GM19240 (cell line): ENCODE measurements around the gene RAB40B.

Source experiments
- DNase-seq: peaks from one replicate; pipeline ENCODE4 v3.0.0; 2011; ENCODE audit warnings: low spot score; ENCODE audit not compliant: insufficient read length

Gene RAB40B

DNA sequence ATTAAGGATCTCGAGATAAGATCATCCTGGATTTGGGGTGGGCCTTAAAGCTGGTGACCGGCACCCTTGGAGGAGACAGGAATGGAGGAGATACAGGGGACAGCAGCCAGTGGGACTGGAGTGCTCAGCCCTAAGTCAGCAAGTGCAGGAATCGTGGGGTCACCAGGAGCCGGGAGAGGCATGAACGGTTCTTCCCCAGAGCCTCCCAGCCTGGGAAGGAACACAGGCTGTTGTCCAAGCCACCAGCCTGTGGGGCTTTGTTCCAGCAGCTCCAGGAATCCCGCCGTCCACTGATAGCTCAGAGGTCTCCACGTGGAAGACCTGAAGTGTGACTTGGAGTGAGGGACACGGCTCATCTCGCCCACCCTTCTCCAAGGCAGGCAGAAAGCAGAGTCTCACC lies 47.8 kb downstream of the RAB40B start:
- no peak for DNase-seq

DNA sequence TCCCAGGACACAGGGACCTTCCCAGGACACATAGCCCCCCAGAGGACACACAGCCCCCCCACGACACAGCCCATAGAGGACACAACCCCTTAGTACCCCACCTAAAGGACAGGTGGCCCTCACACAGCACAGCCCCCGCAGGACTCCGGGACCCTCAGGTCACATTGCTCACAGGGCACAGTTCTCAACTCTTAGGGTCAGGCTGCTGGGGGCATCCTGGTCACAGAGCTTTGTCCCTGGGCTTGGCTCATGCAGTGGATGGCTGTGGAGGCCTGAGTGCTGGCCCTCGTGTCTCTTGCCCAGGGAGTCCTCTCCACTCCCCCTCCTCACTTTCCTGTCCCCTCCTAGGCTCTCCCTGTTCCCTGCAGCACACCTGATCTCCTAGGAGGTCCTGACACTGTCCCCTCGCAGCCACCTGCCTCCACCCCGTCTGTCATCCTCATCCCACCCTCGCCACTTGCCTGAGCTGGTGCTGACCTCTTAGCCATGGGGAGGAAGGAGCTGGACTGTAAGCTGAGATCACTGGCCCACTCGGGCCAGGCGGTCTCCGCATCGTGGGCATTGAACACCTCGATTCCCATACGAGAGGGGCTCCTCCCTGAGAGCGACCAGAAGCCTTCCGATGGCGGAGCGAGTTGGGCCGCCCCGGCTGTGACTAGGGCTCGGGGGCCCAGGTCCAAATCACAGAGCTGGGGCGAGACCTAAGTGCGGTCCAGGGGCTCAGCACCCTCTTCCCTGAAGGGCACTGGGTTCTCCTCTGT lies 48.8 kb downstream of the RAB40B start:
- no peak for DNase-seq

DNA sequence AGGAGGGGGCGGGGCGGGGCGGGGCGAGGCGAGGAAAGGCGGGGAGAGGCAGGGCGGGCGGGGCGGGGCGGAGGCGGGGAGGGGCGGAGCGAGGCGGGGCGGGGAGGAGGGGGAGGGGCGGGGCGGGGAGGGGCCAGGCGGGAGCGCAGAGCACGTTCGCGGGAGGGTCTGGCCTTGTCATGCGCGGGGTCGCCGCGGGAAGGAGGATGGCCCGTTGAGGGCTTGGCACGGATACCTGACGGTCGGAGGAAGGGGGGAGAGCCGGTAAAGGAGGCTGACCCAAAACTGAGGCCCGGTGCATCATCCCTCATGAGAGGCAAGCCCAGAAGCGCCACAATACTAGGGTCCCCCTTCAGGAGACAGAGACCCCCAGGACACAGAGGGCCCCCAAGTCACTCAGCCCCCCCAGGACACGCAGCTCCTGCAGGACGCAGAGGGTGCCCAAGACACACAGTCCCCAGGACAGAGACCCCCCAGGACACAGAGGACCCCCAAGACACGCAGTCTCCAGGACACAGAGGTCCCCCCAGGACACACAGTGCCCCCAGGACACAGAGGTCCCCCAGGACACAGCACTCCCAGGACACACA lies 49.7 kb downstream of the RAB40B start:
- DNase-seq: peak; percentile 30

DNA sequence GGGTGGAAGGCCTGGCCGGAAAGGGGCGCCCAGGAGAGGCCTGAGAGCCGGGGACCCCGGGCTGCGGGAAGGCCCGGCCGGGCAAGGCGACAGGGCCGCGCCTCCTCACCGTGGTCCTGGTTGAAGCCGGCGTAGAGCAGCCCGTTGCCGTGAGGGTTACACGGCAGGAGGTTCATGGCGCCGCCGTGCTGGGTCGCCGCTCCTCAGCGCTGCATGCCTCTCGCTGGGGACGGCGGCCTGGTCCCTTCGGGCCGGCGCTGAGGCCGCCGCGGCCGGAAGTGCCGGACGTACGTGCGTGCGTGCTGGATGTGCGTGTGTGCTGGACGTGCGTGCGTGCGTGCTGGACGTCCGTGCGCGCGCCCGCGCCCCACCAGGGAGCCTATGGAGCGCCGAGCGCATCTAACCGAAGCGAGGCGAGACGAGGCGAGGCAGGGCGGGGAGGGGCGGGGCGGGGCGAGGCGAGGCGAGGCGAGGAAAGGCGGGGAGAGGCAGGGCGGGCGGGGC lies 50.3 kb downstream of the RAB40B start, which contains the start of gene WDR45B:
TSS of gene WDR45B (minus strand) at position 280 of the 504 bp plus-strand sequence. CDS start at position 176, 104 bp downstream.
- DNase-seq: peak; percentile 97

DNA sequence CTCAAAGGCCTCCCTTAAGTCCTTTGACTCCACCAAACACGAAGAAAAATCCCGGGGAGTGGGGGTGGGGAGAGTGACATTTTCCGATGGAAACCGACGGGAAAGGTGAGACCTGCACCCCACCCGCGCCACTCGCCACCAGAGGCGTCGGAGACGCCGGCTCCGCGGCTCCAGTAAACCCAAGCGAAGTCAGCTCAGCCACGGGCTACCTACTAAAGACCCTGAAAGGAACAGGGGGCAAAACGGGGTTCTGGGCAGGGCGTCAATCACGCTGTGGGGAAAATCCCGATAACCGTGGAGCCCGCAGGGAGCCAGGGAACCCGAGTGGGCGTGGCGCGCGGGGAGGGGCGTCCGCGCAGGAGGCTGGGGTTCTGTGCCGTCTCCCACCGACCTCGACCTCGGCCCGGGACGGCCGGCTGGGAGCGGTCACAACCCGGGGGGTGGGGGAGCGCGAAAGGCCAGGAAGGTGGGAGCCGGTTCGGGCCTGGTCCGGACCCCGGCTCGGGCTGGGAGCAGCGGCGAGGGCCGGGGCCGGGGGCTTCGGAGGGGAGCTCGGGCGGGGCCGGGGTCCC lies 50.8 kb downstream of the RAB40B start:
- peak; percentile 23 for DNase-seq

DNA sequence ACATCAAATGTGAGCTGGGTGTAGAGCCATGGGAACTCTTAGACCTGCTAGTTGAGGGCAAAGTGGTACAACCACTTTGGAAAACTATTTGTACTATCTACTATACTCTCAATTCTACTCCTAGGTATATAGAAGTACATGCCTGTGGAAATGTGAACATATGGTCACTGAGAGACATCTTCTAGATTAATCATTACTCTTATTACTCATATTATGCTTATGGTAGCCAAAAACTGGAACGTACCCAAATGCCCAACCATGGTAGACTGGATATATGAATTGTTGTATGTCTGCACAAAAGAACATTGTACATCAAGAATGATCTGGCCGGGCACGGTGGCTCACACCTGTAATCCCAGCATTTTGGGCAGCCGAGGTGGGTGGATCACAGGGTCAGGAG lies 53.0 kb downstream of the RAB40B start:
- DNase-seq: no peak

DNA sequence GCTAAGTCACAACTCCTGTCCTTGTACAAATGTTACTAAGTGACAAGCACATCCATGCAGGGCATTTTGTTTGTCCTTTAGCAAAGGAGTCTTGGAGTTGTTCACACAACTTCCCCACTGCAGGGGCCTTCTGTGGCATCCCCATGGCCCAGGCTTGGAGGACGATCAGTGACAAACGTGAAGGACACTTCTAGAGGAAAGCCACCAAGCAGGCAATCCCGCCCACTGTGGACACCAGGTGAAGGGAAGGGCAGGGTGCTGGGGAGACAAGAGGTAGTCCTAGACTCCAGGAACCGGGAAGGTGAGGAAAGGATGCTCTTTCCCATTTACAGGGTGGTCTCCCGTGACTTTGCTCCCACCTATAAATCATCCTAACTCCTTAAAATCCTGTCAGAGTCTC lies 54.4 kb downstream of the RAB40B start:
- no peak for DNase-seq

DNA sequence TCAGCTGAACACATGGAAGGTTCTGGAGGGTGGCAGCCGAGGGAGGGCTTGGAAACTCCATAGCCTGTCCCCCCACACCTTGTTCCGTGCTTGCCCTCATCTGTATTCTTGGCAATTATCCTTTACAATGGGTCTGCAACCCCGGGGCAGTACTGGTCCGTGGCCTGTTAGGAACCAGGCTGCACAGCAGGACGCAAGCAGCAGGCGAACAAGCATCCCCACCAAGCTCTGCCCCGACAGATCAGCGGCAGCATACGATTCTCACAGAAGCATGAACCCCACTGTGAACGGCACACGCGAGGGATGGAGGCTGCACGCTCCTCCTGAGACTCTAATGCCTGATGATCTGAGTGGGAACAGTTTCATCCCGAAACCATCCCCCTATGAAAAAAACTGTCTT lies 56.5 kb downstream of the RAB40B start:
- no peak for DNase-seq

DNA sequence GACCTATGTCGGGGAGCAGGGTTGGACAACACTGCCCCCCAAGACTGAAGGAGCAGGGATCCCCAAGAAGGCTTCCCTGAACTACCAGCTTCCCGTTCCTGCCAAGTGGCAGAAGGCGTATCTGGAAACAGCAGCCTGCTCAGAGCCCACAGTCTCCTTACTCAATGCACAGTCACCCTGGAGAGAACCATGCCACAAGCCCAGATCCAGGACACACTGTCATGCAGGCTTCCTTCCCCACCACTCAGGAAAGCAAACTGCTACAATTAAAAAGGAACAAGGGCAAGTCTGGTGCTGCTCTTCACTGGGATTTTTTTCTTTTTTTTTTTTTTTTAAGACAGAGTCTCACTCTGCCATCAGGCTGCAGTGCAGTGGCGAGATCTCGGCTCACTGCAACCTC lies 58.5 kb downstream of the RAB40B start:
- DNase-seq: no peak

DNA sequence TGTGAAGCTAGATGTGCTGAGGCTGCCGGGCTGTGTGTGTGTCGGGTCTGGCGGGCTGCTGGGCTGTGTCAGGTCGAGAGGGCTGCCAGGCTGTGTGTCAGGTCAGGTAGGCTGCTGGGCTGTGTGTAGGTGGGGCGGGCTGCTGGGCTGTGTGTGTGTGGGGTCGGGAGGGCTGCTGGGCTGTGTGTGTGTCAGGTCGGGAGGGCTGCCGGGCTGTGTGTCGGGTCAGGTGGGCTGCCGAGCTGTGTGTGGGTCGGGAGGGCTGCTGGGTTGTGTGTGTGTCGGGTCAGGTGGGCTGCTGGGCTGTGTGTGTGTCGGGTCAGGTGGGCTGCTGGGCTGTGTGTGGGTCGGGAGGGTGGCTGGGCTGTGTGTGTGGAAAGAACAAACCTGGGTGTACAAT lies 58.9 kb downstream of the RAB40B start:
- no peak for DNase-seq

DNA sequence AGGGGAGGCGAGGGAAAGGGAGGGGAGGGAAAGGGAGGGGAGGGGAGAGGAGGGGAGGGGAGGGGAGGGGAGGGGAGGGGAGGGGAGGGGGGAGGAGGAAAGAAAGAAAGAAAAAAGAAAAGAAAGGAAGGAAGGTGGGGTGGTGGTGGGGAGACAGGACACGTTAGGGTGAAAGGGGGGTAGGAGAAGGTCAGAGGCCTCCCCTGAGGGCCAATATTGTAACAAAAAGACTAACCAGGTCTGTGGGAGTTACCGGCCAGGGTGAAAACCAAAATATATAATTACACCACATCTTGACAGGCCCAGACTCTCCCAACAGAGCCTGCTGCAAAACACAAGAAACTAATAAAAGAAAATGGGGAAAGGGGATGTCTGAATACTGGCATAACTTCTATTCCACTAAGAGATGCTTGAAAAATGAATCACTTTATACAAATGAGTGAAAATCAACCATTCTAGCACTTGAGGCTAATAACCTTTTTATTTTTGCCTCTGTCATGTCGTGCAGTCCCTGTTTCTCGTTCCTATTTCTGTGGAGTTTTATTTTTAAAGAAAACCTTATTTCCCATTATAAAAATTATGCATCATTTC lies 60.2 kb downstream of the RAB40B start:
- no peak for DNase-seq

DNA sequence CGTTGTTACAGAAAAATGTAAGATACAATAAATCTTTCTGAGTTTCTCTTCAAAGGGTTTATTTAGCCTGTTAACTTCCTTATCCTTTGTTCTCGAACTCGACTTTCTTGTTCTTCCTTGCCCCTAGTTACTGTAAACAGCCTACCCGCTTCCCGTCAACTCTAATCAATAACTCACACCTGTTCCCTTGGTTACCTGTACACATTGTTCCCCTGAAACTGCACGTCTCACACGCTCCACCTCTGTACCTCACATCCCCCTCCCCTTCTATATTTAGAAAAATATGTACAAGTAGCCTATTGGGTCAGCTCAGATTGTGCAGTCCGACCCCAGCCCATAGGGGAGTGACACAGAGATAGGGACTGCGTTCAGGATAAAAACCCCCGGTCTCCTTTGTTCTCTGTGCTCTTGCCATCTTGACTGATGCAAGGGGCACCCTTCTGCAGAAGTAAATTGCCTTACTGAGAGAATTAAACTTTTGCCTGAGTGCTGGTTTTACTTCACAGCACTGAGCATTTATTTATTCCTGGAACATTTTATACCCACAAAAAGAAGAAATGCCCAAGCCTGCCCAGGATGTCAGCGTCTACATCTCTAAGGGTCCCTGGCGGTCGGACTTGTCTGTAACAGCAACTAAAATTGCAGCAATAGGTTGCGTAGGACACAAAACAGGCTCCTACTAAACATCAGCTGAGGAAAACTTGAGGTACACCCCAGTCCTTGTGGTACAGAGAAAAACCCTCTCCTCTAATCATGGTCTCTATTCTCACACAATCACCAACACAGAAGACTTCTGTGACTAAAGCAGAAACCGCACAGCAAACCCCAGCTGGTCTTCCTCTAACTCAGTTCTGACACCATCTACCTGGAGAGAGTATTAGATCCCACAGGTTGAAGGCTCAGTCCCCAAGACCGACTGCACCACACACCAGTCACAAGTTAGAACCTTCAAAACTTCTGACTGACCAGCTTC lies 61.6 kb downstream of the RAB40B start:
- DNase-seq: no peak

DNA sequence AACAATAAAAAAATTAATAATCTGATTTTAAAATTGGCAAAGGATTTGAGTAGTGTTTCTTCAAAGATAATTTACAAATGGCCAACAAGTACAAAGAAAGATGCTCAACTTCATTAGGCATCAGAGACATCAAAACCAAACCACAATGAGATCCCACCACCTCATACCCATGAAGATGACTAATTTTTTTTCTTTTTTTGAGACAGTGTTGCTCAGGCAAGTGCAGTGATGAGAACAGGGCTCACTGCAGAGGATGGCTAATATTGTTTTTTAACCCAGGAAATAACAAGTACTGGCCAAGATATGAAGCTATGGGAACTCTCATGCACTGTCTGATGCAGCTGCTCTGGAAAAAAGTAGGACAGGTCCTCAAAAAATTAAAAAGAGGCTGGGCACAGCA lies 65.2 kb downstream of the RAB40B start:
- no peak for DNase-seq

DNA sequence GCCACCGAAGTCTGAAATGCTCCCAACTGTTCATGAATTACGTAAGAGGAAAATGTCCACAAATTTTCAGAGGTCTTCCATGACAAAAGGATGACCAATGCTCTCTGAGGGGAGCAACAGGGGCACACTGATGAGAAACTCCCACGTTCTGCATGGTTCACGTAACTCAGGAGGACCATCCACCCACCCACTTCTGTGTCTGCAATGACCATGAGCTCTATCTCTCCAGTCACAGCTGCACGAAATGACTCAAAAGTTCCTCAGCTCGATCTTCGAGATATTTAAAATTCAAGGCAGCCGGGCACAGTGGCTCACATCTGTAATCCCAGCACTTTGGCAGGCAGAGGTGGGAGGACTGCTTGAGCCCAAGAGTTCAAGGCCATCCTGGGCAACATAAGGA lies 66.0 kb downstream of the RAB40B start:
- DNase-seq: no peak

DNA sequence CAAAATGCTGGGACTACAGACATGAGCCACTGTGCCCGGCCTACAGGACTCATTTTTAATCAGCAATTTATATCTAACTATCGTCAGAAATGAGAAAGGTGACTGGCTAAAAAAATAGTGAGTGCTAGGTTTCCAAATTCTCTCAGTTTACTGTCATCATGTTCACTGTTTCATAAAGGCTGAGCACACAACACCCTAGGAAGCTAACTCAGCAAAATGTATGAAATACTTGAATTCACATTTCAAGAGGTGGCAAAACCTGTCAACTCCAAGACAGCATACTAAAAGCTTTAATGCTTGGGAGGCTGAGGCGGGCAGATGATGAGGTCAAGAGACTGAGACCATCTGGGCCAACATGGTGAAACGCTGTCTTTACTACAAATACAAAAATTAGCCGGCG lies 67.0 kb downstream of the RAB40B start:
- DNase-seq: no peak

DNA sequence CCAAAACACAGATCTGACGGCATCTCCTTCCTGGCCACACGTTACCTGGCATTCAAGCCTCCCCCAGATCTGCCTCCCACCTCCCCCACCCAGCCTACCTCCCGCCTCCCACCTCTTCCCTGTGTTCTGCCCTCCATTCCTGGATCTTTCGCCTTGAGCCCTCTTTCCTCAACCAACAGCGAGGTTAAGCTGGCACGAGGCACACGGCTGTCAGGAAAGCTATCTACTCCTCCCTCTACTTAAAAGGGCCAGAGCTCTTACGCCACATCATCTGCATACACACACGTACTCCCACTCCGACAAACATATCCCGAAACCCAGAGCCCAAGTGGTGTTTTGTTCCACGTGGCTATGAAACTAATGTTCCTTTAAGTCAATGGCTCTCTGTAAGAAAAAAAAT lies 68.3 kb downstream of the RAB40B start:
- DNase-seq: no peak

DNA sequence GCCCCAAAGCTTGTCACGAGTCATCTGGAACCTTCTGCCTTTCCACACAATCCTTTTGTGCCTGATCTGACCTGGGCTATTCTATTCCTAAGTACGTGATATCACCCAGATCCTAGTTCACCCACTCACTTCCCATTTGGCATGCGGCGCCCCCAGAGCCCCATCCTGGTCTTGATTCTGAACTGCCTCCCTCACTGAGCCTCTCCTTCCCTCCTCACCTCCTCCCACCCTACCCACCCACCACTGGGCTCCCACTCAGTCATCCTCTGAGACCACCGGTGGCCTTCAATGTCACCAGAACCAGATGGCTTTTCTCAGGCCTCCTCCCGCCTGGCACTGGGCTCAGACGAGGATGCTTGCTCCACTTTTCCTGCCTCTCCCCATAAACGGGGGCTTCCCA lies 68.8 kb downstream of the RAB40B start:
- no peak for DNase-seq

DNA sequence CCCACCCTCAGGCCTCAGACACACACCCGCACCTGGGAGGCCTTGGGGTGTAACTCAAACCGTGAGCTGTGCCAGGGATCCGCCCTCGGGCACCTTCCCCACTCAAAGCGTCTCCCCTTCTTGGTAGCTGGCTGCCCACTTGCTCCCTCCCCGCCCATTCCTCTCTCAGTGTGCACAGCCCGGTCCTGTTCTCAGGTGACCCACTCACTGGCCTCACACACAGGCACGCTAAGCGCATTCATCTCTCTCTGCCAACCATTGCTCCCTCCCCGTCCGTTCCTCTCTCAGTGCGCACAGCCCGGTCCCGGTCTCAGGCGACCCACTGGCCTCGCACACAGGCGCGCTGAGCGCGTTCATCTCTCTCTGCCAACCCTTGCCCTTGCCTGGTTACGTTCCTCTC lies 71.1 kb downstream of the RAB40B start:
- DNase-seq: no peak

DNA sequence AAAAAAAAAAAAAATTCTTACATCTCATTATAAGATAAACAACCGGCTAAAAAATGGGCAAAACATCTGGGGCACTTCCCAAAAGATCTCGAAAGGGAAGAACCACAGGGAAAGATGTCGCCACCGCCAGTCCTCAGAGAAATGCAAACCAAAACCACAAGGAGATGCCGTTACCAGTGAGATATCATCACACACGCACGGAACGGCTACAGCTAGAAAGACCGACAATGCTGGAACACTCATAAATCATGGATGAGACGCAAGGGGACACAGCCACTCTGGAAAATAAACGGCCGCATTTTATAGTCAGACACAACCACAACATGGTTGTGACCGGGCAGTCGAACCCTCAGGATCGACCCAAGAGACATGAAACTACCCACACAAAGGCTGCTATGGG lies 74.8 kb downstream of the RAB40B start:
- DNase-seq: no peak

DNA sequence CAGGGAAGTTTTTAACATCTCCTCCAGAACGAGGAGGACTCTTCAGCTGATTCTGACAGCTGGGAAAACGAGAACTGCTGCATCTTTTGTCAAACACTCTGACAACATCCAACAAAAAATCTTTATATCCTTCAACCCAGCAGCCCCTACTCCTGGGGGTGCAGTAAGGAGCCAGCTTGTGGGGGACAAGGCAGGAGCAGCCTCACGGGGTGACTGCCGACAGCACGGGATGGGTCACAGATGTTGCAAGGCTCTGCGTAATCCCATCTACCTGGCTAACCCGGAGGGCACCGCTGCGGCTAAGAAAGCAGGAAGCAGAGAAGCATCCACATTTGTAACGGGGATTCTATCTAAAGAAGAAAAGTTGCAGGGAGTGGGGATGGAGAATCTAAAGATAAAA lies 78.9 kb downstream of the RAB40B start:
- DNase-seq: no peak

DNA sequence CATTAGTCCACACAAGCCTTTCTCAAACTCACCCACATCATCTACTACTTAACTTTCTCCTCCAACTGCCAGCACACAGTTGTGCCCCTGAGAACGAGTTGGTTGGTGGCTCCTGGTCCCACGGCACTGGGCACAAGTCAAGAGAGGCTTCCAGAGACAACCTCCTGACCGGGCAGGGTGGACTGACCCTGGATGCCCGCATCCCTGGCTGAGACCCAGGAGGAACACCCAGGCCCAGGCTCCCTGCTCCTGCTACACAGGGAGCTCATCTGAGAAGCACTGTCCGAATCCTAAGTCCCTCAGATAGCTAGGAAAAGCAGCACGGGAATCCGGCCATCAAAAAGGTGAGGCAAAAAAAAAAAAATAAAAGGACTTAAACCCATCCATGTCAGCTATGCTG lies 79.3 kb downstream of the RAB40B start:
- no peak for DNase-seq
